Liver (tissue), 3 donors: Measurements from ENCODE around the gene RPGRIP1L.

ENCODE experiments used
- FOXA1 ChIP-seq: IDR thresholded peaks from 2 replicates; pipeline ENCODE4 v1.6.1; 2016; ENCODE audit warnings: antibody characterized with exemption
- SP1 ChIP-seq: IDR thresholded peaks from 2 replicates; pipeline ENCODE4 v1.6.1; 2018; ENCODE audit warnings: antibody characterized with exemption, mild to moderate bottlenecking
- TAF1 ChIP-seq: conservative IDR thresholded peaks from 2 replicates; pipeline ENCODE4 v1.6.1; 2016; ENCODE audit warnings: antibody characterized with exemption, mild to moderate bottlenecking
- YY1 ChIP-seq: IDR thresholded peaks from 2 replicates; pipeline ENCODE4 v1.6.1; 2016; ENCODE audit warnings: antibody characterized with exemption, mild to moderate bottlenecking
- TF ChIP-seq, protein P1 (sequence below): fragments of 150-350 bp; IDR thresholded peaks from 2 replicates; pipeline ENCODE4 v1.5.1; 2017; ENCODE audit warnings: improper control_type of control experiment, low read depth, low read length; ENCODE audit not compliant: missing input control
- TF ChIP-seq, protein P2 (sequence below): IDR thresholded peaks from 2 replicates; pipeline ENCODE4 v1.6.1; 2016; ENCODE audit warnings: antibody characterized with exemption, mild to moderate bottlenecking
- donor health status: healthy.
- donor health status: healthy.

DNA sequence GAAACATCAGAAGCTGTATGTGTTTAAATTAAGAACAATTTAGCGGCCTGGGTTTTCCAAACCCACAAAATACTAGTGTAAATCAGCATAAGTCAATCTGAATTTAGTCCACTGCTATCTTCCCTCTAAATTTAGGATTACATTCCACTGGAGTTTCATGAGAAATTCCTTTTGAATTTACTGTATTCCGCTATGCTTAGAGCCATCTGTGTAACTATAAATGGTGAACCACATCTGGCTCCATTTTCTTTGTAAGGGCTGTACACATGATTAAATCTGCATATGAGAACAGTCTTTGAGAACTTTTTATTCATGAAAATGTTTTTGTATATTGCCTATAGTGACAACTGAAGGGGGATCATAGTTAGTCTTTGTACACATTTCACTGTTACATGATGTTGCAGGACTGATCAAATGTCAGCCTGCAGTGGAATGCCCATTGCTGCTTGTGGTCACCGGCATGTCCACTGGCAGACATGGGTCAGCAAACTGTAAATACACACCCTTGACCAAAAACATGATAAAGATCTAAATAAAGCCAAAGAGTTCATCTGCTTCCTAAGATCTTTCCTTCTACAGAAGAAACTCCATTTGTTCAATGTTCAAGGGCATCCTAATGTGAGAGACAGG, 36.8 kb downstream of the RPGRIP1L start:
- no peak for TF ChIP-seq YY1
- TF ChIP-seq SP1 = no peak
- no peak for TF ChIP-seq FOXA1
- TF ChIP-seq, protein P1, sequence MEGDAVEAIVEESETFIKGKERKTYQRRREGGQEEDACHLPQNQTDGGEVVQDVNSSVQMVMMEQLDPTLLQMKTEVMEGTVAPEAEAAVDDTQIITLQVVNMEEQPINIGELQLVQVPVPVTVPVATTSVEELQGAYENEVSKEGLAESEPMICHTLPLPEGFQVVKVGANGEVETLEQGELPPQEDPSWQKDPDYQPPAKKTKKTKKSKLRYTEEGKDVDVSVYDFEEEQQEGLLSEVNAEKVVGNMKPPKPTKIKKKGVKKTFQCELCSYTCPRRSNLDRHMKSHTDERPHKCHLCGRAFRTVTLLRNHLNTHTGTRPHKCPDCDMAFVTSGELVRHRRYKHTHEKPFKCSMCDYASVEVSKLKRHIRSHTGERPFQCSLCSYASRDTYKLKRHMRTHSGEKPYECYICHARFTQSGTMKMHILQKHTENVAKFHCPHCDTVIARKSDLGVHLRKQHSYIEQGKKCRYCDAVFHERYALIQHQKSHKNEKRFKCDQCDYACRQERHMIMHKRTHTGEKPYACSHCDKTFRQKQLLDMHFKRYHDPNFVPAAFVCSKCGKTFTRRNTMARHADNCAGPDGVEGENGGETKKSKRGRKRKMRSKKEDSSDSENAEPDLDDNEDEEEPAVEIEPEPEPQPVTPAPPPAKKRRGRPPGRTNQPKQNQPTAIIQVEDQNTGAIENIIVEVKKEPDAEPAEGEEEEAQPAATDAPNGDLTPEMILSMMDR = no peak
- TF ChIP-seq, protein P2, sequence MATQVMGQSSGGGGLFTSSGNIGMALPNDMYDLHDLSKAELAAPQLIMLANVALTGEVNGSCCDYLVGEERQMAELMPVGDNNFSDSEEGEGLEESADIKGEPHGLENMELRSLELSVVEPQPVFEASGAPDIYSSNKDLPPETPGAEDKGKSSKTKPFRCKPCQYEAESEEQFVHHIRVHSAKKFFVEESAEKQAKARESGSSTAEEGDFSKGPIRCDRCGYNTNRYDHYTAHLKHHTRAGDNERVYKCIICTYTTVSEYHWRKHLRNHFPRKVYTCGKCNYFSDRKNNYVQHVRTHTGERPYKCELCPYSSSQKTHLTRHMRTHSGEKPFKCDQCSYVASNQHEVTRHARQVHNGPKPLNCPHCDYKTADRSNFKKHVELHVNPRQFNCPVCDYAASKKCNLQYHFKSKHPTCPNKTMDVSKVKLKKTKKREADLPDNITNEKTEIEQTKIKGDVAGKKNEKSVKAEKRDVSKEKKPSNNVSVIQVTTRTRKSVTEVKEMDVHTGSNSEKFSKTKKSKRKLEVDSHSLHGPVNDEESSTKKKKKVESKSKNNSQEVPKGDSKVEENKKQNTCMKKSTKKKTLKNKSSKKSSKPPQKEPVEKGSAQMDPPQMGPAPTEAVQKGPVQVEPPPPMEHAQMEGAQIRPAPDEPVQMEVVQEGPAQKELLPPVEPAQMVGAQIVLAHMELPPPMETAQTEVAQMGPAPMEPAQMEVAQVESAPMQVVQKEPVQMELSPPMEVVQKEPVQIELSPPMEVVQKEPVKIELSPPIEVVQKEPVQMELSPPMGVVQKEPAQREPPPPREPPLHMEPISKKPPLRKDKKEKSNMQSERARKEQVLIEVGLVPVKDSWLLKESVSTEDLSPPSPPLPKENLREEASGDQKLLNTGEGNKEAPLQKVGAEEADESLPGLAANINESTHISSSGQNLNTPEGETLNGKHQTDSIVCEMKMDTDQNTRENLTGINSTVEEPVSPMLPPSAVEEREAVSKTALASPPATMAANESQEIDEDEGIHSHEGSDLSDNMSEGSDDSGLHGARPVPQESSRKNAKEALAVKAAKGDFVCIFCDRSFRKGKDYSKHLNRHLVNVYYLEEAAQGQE = no peak
- no peak for TF ChIP-seq TAF1
